ENCODE results near the gene ANXA2.

The ANXA2 gene

GRCh38 chr15:60397772-60398445, at the start of gene ANXA2:
ANXA2 (minus strand) TSS chr15:60397986; CDS start chr15:60386075, 11,911 bp downstream.
- Mint-ChIP-seq H3K4me3 (peak within 1 kb of the TSS; percentile 86), H3K27me3 (no peaks in the 10 kb centered on the region), H3K4me1 (peaks cover 30% of the 10 kb centered on the region), H3K27ac (peak within 1 kb of the TSS; percentile 87), H3K36me3 (no peaks in the 10 kb centered on the region), H3K9me3 (no peaks in the 10 kb centered on the region)

- Mint-ChIP-seq H3K27me3 (no peaks in the 10 kb centered on the region), H3K4me1 (peaks cover 5% of the 10 kb centered on the region), H3K27ac (no peak overlapping the region), H3K4me3 (no peak overlapping the region), H3K9me3 (no peaks in the 10 kb centered on the region), H3K36me3 (peaks cover 19% of the 10 kb centered on the region)
Observed at GRCh38 chr15:60444289-60444912, 46.6 kb upstream of the ANXA2 start.

- Mint-ChIP-seq H3K4me1 (peaks cover 5% of the 10 kb centered on the region), H3K27ac (peak overlapping the region; percentile 41), H3K36me3 (peaks cover 13% of the 10 kb centered on the region), H3K9me3 (no peaks in the 10 kb centered on the region), H3K27me3 (no peaks in the 10 kb centered on the region), H3K4me3 (no peak overlapping the region)
Observed at GRCh38 chr15:60442763-60443162, 45.0 kb upstream of the ANXA2 start.

- Mint-ChIP-seq H3K27me3 (no peaks in the 10 kb centered on the region), H3K9me3 (no peaks in the 10 kb centered on the region), H3K36me3 (peaks cover 11% of the 10 kb centered on the region), H3K4me1 (peaks cover 5% of the 10 kb centered on the region), H3K27ac (no peak overlapping the region), H3K4me3 (no peak overlapping the region)
Observed at GRCh38 chr15:60442031-60442650, 44.4 kb upstream of the ANXA2 start.

- Mint-ChIP-seq H3K4me1 (peaks cover 5% of the 10 kb centered on the region), H3K36me3 (peaks cover 11% of the 10 kb centered on the region), H3K4me3 (no peak overlapping the region), H3K9me3 (no peaks in the 10 kb centered on the region), H3K27ac (no peak overlapping the region), H3K27me3 (no peaks in the 10 kb centered on the region)
Observed at GRCh38 chr15:60441331-60441730, 43.5 kb upstream of the ANXA2 start.

GRCh38 chr15:60438646-60439045, 40.9 kb upstream of the ANXA2 start:
- peaks cover 5% of the 10 kb centered on the region for H3K4me1 Mint-ChIP-seq
- H3K36me3 Mint-ChIP-seq = peaks cover 14% of the 10 kb centered on the region
- H3K27me3 Mint-ChIP-seq = no peaks in the 10 kb centered on the region
- H3K9me3 Mint-ChIP-seq = no peaks in the 10 kb centered on the region
- H3K4me3 Mint-ChIP-seq = no peak overlapping the region
- no peak overlapping the region for H3K27ac Mint-ChIP-seq

GRCh38 chr15:60428935-60429334, 31.1 kb upstream of the ANXA2 start:
- Mint-ChIP-seq H3K4me1 (no peaks in the 10 kb centered on the region), H3K36me3 (peaks cover 15% of the 10 kb centered on the region), H3K27me3 (no peaks in the 10 kb centered on the region)

GRCh38 chr15:60426870-60427508, 29.2 kb upstream of the ANXA2 start:
- no peaks in the 10 kb centered on the region for H3K9me3 Mint-ChIP-seq
- no peaks in the 10 kb centered on the region for H3K27me3 Mint-ChIP-seq
- H3K4me3 Mint-ChIP-seq = no peak overlapping the region
- H3K27ac Mint-ChIP-seq = no peak overlapping the region
- H3K36me3 Mint-ChIP-seq = peaks cover 15% of the 10 kb centered on the region
- no peaks in the 10 kb centered on the region for H3K4me1 Mint-ChIP-seq

More at GRCh38 chr15:60428935-60429334, 31.1 kb upstream of the ANXA2 start:
- Mint-ChIP-seq H3K9me3 (no peaks in the 10 kb centered on the region), H3K4me3 (no peak overlapping the region), H3K27ac (no peak overlapping the region)

- no peak overlapping the region for H3K27ac Mint-ChIP-seq
- no peaks in the 10 kb centered on the region for H3K9me3 Mint-ChIP-seq
- H3K4me3 Mint-ChIP-seq = no peak overlapping the region
- no peaks in the 10 kb centered on the region for H3K27me3 Mint-ChIP-seq
- H3K36me3 Mint-ChIP-seq = peaks cover 13% of the 10 kb centered on the region
- no peaks in the 10 kb centered on the region for H3K4me1 Mint-ChIP-seq
Observed at GRCh38 chr15:60425461-60425860, 27.7 kb upstream of the ANXA2 start.

- H3K27ac Mint-ChIP-seq = peak overlapping the region; percentile 2
- no peak overlapping the region for H3K4me3 Mint-ChIP-seq
Observed at GRCh38 chr15:60424006-60424405, 26.2 kb upstream of the ANXA2 start.

GRCh38 chr15:60423537-60423936, 25.8 kb upstream of the ANXA2 start:
- H3K9me3 Mint-ChIP-seq = no peaks in the 10 kb centered on the region
- H3K4me1 Mint-ChIP-seq = no peaks in the 10 kb centered on the region
- no peak overlapping the region for H3K4me3 Mint-ChIP-seq
- H3K27ac Mint-ChIP-seq = peak overlapping the region; percentile 2
- H3K27me3 Mint-ChIP-seq = no peaks in the 10 kb centered on the region
- H3K36me3 Mint-ChIP-seq = peaks cover 13% of the 10 kb centered on the region

More at GRCh38 chr15:60424006-60424405, 26.2 kb upstream of the ANXA2 start:
- Mint-ChIP-seq H3K36me3 (peaks cover 13% of the 10 kb centered on the region), H3K4me1 (no peaks in the 10 kb centered on the region), H3K27me3 (no peaks in the 10 kb centered on the region), H3K9me3 (no peaks in the 10 kb centered on the region)

- Mint-ChIP-seq H3K36me3 (peaks cover 12% of the 10 kb centered on the region), H3K9me3 (no peaks in the 10 kb centered on the region), H3K4me3 (no peak overlapping the region), H3K27me3 (no peaks in the 10 kb centered on the region), H3K4me1 (no peaks in the 10 kb centered on the region), H3K27ac (no peak overlapping the region)
Observed at GRCh38 chr15:60421544-60421943, 23.8 kb upstream of the ANXA2 start.

- no peaks in the 10 kb centered on the region for H3K27me3 Mint-ChIP-seq
- H3K27ac Mint-ChIP-seq = peak overlapping the region; percentile 8
- H3K4me1 Mint-ChIP-seq = no peaks in the 10 kb centered on the region
- H3K36me3 Mint-ChIP-seq = peaks cover 12% of the 10 kb centered on the region
- no peaks in the 10 kb centered on the region for H3K9me3 Mint-ChIP-seq
- H3K4me3 Mint-ChIP-seq = no peak overlapping the region
Observed at GRCh38 chr15:60420203-60420716, 22.5 kb upstream of the ANXA2 start.

GRCh38 chr15:60419753-60420152, 22.0 kb upstream of the ANXA2 start:
- no peaks in the 10 kb centered on the region for H3K27me3 Mint-ChIP-seq
- H3K4me1 Mint-ChIP-seq = no peaks in the 10 kb centered on the region
- no peaks in the 10 kb centered on the region for H3K9me3 Mint-ChIP-seq
- H3K4me3 Mint-ChIP-seq = no peak overlapping the region
- no peak overlapping the region for H3K27ac Mint-ChIP-seq
- H3K36me3 Mint-ChIP-seq = peaks cover 12% of the 10 kb centered on the region

- H3K27me3 Mint-ChIP-seq = no peaks in the 10 kb centered on the region
- H3K27ac Mint-ChIP-seq = peak overlapping the region; percentile 11
- H3K36me3 Mint-ChIP-seq = peaks cover 8% of the 10 kb centered on the region
- H3K4me3 Mint-ChIP-seq = no peak overlapping the region
- H3K4me1 Mint-ChIP-seq = no peaks in the 10 kb centered on the region
- no peaks in the 10 kb centered on the region for H3K9me3 Mint-ChIP-seq
Observed at GRCh38 chr15:60418096-60418495, 20.3 kb upstream of the ANXA2 start.

Measured in activated naive CD4-positive, alpha-beta T cell treated with anti-CD3 and anti-CD28 coated beads, Interleukin-2, amount 50 U/mL, for 24 hours (primary cell).